Uterus (tissue), 4 donors: ENCODE data around the gene MLNR. TPM values are rescaled to one million over a fixed set of nuclear protein-coding genes. Genes with fewer than 3 reads are reported as not detected.

Experiments used
- DNase-seq, 2 donors: peaks; one replicate each; pipeline ENCODE4 v3.0.0-alpha.2; 2019 to 2020
- H3K27ac ChIP-seq, 2 donors: fragments of 200-600 bp; sonication (generic); 1 replicate in 1 of 2; 2 replicates in 1 of 2; pipeline ENCODE4 v1.5.1; 2016 to 2018
- H3K27me3 ChIP-seq, 2 donors: fragments of 200-600 bp; sonication (generic); one replicate each; pipeline ENCODE4 v1.5.1; 2018 to 2019; ENCODE audit warnings: control low read depth in 1 of 2
- H3K36me3 ChIP-seq, 2 donors: fragments of 200-600 bp; sonication (generic); one replicate each; pipeline ENCODE4 v1.5.1; 2019; ENCODE audit warnings: control low read depth in 1 of 2
- H3K4me1 ChIP-seq, 2 donors: fragments of 200-600 bp; sonication (generic); one replicate each; pipeline ENCODE4 v1.5.1; 2018 to 2019; ENCODE audit warnings: control low read depth in 1 of 2
- H3K4me3 ChIP-seq, 2 donors: fragments of 200-600 bp; sonication (generic); 1 replicate in 1 of 2; 2 replicates in 1 of 2; pipeline ENCODE4 v1.5.1; 2018 to 2019; ENCODE audit warnings: mild to moderate bottlenecking in 1 of 2
- H3K9me3 ChIP-seq, 2 donors: fragments of 200-600 bp; sonication (generic); one replicate each; pipeline ENCODE4 v1.5.1; 2019; ENCODE audit warnings: control low read depth in 1 of 2
- POLR2A ChIP-seq, 2 donors: fragments of 450-650 bp; IDR thresholded peaks; one replicate each; pipeline ENCODE4 v1.6.1; 2016; ENCODE audit warnings: antibody characterized with exemption in 2 of 2, mild to moderate bottlenecking in 1 of 2, moderate library complexity in 1 of 2
- intact Hi-C: fragments of 100-400 bp; cut with DNase I; formaldehyde crosslinking; loops from one replicate; pipeline ENCODE4 v1.15.1; 2023; ENCODE audit warnings: low total_unique reads
- total RNA-seq, 4 donors: library from RNA; depleted of rRNA in 3 of 4; stranded (reverse); fragments of >200 nt in 3 of 4; gene quantifications; one replicate each; pipeline versions ENCODE4 v1.1.0 to v1.2.4, GENCODE V29; 2014 to 2023
- TF ChIP-seq, protein P1 (sequence below), 4 experiments: fragments of 200-600 bp in 2 of 4; fragments of 450-650 bp in 2 of 4; sonication (generic) in 2 of 4; IDR thresholded peaks; one replicate each; pipeline ENCODE4 v1.5.1; 2016 to 2019; ENCODE audit warnings: antibody characterized with exemption in 4 of 4, mild to moderate bottlenecking in 2 of 4, moderate library complexity in 1 of 4
- donor health status: DM: yes; HTN: yes; CAD: no.

MLNR gene
- total RNA-seq, 4 donors from 2014 or later: not detected

DNA sequence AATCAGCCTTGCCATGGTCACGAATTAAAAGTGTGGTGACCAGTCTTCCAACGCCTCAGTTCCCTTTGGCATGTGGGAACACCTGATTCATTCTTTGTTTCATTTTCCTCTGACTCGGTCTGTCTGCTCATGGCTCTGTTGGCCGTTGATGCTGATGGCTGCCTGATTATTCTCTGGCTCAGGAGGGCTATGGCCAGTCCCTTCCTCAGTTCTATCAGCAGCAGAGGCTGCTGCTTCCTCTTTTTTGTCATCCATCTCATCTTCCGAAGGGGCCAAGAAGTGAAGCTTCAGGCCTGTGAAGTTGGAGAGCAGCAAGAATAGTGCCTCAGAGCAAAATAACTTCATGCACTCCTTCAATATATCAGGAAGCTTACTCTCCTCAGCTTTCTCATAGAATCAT lies 9.5 kb upstream of the MLNR start:
- Histone ChIP-seq H3K36me3 (no peaks in the 10 kb centered on the region), H3K9me3 (no peaks in the 10 kb centered on the region), H3K4me1 (no peaks in the 10 kb centered on the region), H3K4me3 (no peak overlapping the region), H3K27ac (no peak overlapping the region), H3K27me3 (no peaks in the 10 kb centered on the region)
- no peak for DNase-seq
- TF ChIP-seq POLR2A (IDR thresholded peaks at IDR 0.05): no peak
- TF ChIP-seq, protein P1, sequence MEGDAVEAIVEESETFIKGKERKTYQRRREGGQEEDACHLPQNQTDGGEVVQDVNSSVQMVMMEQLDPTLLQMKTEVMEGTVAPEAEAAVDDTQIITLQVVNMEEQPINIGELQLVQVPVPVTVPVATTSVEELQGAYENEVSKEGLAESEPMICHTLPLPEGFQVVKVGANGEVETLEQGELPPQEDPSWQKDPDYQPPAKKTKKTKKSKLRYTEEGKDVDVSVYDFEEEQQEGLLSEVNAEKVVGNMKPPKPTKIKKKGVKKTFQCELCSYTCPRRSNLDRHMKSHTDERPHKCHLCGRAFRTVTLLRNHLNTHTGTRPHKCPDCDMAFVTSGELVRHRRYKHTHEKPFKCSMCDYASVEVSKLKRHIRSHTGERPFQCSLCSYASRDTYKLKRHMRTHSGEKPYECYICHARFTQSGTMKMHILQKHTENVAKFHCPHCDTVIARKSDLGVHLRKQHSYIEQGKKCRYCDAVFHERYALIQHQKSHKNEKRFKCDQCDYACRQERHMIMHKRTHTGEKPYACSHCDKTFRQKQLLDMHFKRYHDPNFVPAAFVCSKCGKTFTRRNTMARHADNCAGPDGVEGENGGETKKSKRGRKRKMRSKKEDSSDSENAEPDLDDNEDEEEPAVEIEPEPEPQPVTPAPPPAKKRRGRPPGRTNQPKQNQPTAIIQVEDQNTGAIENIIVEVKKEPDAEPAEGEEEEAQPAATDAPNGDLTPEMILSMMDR (IDR thresholded peaks at IDR 0.05): no peak
- intact Hi-C loops: no loop called here

DNA sequence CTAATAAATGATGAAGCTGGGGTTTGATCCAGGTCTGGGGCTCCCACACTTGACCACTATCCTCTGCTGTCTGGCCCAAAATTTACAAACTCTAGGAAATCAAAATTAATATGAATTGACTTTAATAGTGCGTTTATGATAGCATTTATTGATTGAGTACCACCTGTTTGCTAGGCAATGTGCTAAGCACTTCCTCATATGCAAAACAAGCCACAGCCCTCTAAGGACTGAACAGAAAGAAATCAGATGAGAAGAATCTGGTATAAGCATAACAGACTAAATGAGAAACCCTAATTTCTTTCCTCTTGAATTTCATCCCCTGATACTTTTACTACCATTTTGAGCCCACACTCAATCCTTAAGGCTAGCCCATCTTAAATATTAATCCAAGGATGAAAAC lies 6.6 kb upstream of the MLNR start:
- no peak for TF ChIP-seq POLR2A (IDR thresholded peaks at IDR 0.05)
- TF ChIP-seq, protein P1 (IDR thresholded peaks at IDR 0.05): no peak
- DNase-seq: no peak
- Histone ChIP-seq H3K4me3 (no peak overlapping the region), H3K9me3 (no peaks in the 10 kb centered on the region), H3K27ac (no peak overlapping the region), H3K27me3 (no peaks in the 10 kb centered on the region), H3K4me1 (no peaks in the 10 kb centered on the region), H3K36me3 (no peaks in the 10 kb centered on the region)
- intact Hi-C loops: no loop called here

DNA sequence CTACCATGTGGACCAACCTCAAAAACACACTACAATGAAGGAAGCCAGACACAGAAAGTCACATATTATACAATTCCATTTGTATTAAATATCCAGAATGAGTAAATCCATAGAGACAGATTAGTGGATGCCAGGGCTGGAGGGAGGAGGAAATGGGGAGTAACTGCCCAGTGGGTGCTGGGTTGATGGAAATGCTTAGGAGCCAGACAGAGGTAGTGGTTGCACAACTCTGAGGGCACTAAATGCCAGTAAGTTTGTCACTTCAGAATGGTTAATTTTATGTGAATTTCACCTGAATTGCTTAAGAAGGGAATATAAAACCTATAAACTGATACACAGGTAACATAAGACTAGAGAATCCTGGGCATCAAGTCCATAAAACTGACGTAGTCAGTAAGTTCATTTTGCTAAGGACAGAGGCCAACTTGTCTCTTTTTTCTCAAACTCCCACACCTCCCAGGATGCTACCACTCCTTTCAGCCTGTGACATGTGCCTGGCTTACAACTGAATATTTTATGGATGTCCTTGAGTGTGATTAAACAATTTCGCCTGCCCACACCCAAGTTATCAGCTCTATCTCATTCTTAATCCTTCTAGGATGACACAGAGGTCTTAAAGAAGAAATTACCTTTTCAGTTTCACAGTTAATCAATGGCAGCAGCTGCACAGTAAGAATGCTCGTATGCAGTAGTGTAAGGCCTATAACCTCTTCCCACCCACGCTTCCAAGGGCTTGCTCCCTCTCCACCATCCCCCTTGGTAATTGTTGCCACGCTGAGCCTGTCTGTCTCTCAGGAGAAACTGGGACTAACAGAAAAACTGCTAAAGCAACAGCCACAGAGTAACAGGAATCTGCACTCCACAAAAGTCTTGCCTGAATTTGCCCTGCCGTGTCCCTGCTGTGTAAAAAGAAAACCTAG lies 5.9 kb upstream of the MLNR start:
- TF ChIP-seq, protein P1 (IDR thresholded peaks at IDR 0.05): no peak
- TF ChIP-seq POLR2A (IDR thresholded peaks at IDR 0.05): no peak
- no peaks in the 10 kb centered on the region for H3K9me3 ChIP-seq
- H3K36me3 ChIP-seq: no peaks in the 10 kb centered on the region
- H3K27me3 ChIP-seq: peaks cover 0 to 5% of the 10 kb centered on the region in 2 donors
- intact Hi-C loops: no loop called here
- DNase-seq: no peak
- H3K27ac ChIP-seq: no peak overlapping the region
- H3K4me1 ChIP-seq: no peaks in the 10 kb centered on the region
- H3K4me3 ChIP-seq: no peak overlapping the region

DNA sequence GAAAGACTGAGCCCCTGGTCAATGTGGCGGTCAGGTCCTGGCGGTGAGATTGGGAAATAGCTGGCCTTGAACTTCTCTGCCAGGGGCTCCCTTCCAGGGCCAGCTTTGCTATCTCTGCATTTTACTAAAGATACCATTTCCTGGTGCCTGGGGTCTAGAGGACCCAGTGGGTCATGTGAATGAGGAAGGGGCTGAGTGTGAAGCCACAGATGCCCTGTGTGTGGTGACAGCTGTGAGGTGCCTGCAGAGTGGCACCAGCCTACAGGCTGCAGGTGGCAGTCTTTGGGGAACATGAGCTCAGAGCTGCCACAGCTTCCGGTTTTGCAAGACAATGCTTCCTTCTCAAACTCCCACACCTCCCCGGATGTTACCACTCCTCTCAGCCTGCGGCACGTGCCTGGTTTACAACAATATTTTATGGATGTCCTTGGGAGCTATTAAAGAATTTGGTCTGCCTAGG lies 5.2 kb upstream of the MLNR start:
- Histone ChIP-seq H3K4me3 (no peak overlapping the region), H3K27me3 (peaks cover 0 to 5% of the 10 kb centered on the region in 2 donors), H3K27ac (no peak overlapping the region), H3K36me3 (no peaks in the 10 kb centered on the region), H3K9me3 (no peaks in the 10 kb centered on the region), H3K4me1 (peaks cover 0 to under 1% of the 10 kb centered on the region in 2 donors)
- intact Hi-C loops: no loop called here
- no peak for DNase-seq
- TF ChIP-seq, protein P1 (IDR thresholded peaks at IDR 0.05): no peak
- no peak for TF ChIP-seq POLR2A (IDR thresholded peaks at IDR 0.05)

DNA sequence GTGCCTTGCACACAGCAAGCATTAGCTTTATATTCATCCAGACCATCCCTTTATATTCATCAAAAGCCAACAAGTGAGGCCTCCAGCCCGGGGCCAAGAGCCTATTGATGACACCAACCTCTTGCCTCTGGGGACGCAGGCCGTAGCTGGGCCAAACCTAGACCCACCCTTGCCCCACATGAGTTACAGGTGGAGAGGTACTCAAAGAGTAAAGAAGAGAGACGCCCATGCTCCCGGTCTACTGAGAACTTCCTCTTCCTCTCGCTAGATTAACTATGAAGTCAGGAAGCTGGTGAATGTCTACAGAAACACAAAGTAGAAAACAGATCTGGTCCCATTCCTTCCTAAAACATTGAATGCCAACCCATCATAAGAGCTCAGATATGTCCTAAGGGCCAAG lies 3.8 kb upstream of the MLNR start:
- peaks cover 9 to 10% of the 10 kb centered on the region in 2 donors for H3K27me3 ChIP-seq
- H3K4me1 ChIP-seq: peaks cover 0 to 14% of the 10 kb centered on the region in 2 donors
- H3K36me3 ChIP-seq: no peaks in the 10 kb centered on the region
- no peak for DNase-seq
- no peak for TF ChIP-seq POLR2A (IDR thresholded peaks at IDR 0.05)
- TF ChIP-seq, protein P1 (IDR thresholded peaks at IDR 0.05): no peak
- no peaks in the 10 kb centered on the region for H3K9me3 ChIP-seq
- H3K4me3 ChIP-seq: no peak overlapping the region
- no peak overlapping the region for H3K27ac ChIP-seq
- intact Hi-C loops: no loop called here
